ELR (cell line): Measurements from ENCODE around the gene LGR5.
A peak's percentile ranks its signal among the peaks of the same experiment; 100 is the strongest.

Source experiments
- DNase-seq: peaks from one replicate; pipeline ENCODE4 v3.0.0-alpha.2; 2015; ENCODE audit warnings: low read depth

LGR5 gene, protein sequence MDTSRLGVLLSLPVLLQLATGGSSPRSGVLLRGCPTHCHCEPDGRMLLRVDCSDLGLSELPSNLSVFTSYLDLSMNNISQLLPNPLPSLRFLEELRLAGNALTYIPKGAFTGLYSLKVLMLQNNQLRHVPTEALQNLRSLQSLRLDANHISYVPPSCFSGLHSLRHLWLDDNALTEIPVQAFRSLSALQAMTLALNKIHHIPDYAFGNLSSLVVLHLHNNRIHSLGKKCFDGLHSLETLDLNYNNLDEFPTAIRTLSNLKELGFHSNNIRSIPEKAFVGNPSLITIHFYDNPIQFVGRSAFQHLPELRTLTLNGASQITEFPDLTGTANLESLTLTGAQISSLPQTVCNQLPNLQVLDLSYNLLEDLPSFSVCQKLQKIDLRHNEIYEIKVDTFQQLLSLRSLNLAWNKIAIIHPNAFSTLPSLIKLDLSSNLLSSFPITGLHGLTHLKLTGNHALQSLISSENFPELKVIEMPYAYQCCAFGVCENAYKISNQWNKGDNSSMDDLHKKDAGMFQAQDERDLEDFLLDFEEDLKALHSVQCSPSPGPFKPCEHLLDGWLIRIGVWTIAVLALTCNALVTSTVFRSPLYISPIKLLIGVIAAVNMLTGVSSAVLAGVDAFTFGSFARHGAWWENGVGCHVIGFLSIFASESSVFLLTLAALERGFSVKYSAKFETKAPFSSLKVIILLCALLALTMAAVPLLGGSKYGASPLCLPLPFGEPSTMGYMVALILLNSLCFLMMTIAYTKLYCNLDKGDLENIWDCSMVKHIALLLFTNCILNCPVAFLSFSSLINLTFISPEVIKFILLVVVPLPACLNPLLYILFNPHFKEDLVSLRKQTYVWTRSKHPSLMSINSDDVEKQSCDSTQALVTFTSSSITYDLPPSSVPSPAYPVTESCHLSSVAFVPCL

DNA sequence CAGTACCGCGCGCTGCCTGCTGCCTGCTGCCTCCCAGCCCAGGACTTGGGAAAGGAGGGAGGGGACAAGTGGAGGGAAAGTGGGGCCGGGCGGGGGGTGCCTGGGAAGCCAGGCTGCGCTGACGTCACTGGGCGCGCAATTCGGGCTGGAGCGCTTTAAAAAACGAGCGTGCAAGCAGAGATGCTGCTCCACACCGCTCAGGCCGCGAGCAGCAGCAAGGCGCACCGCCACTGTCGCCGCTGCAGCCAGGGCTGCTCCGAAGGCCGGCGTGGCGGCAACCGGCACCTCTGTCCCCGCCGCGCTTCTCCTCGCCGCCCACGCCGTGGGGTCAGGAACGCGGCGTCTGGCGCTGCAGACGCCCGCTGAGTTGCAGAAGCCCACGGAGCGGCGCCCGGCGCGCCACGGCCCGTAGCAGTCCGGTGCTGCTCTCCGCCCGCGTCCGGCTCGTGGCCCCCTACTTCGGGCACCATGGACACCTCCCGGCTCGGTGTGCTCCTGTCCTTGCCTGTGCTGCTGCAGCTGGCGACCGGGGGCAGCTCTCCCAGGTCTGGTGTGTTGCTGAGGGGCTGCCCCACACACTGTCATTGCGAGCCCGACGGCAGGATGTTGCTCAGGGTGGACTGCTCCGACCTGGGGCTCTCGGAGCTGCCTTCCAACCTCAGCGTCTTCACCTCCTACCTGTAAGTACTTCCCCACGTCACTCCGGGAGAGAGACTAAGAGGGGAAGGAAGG, at the start of gene LGR5:
TSS of gene LGR5 (plus strand) at position 186 of the 732 bp plus-strand sequence. CDS start at position 469, 283 bp downstream.
- peak; percentile 31 for DNase-seq

DNA sequence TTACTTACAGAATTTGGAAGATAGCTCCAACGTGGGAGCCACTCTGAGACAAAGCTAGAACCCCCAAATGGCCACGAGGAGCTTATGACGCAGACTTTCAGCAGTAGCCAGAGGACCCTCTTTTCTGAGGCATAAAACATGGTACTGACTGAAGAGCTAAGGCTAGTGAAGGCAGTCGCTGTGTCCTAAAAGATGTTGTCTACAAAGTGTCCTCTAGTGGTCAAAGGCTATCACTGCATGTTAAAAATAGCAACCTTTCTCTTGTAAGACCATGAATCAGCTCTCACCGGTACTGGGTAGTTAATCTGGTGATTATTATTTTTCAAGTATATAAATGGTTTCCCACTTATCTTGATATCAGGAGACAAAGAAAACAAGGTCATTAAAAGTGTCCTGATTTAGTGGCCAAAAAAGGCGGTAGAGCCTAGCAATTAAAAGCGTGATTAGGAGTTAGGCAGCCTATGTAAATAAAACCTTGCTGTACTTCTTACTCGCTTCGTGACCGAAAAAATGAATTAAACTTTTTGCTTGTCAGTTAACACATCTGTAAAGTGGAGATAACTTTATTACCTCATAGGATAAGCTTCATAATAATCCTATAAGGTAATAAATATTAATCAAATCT, 47.0 kb upstream of the LGR5 start:
- DNase-seq, result peak; percentile 76

DNA sequence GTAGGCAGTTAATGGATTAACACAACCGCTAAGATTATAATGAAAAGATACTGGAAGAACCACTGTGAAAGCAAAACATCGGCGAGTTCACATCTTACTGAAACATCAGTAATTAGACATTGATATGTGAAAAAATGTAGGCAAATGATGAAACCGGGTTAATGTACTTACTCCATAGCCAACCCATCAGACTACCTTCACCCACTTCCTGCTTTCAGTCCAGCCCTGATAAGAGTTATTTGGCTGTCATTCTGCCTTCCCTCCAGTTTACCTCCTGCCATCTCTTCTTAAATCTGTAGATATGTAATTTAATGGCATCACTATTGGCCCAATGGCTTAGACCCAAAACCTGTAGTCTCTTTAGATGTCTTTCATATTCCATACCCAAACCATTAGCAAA, 46.0 kb upstream of the LGR5 start:
- DNase-seq, result no peak

DNA sequence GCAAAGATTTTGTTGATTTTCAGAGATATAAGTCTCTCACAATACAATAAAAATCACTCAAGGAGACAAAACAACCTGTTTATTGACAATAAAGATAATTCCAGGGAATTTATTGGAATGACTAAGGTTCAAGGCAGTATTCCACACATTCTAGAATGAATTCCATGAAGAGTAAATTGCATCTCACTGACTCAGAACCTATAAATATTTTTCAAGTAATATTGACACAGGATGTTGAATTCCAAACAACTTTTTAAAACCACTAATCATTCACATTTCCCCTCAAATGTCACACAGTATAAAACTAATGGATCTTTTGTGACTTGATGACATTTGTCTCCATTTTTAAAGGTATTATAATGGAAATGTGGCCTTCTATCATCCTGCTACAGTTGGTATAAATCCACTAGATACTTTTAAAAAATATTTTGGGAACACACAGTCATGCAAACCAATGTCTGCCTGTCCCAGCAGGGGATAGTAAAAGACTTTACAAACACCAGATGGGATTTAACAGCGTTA, 42.1 kb upstream of the LGR5 start:
- DNase-seq, result peak; percentile 68

DNA sequence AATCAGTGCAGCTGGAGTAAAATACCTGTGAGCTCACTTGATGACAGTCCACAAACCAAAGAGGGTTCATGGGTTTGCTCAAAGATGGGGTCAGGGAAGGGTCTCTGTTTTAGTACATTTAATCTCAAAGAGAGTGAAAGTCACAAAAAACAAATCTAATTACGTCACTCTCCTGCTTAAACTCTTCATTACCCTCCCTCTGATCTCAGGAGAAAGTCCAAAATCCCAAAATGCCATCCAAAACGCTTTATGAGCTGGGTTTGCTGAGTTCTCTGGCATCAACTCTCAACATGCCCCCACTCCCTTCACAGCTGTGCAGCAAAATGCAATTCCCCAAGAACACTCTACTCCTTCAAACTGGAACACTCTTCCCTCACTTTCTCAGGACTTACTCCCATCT, 40.4 kb upstream of the LGR5 start:
- no peak for DNase-seq

DNA sequence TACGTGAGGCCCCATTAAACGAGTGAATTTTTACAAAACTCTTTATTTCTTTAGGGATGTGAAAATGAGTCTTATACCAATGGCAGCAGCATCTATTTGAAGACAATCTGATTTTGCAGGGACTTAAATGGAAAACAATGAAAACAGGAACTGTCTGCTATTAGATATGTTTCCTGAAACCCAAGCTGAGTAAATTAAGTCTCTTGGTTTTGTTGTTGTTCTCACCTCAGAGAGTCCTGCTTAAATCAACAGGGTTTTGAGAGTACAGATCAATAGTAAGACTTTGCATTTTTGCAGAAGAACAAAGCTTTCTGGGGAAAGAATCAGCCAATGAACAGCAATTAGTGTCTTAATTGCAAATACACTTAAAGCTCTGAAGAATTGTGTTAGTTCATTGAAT, 39.1 kb upstream of the LGR5 start:
- DNase-seq, result no peak

DNA sequence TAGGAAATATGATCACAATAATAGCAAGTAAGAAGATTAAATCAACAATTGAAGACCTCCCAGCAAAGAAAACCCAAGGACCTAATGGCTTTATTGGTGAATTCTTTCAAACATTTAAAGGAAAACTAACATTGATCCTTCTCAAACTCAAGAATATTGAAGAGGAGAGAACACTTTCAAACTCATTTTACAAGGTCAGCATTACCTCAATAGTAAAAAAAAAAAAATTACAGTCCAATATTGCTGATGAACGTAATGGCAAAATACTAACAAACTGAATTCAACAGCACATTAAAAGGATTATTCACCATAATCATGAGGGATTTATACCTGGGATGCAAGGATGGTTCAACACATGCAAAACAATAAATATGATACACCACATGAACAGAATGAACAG, 33.7 kb upstream of the LGR5 start:
- DNase-seq, result no peak

DNA sequence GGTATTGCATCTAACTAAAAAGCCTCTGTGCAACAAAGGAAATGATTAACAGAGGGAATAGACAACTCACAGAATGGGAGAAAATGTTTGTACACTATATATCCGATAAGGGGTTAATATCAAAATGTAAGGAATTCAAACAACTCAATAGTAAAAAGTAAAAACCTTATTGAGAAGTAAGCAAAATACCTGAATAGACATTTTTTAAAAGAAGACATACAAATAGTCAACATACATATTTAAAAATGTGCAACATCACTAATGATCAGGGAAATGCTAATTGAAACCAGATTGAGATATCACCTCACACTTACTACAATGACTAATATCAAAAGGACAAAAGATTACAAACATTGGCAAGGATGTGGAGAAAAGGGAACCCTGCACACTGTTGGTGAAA, 31.9 kb upstream of the LGR5 start:
- DNase-seq, result no peak

DNA sequence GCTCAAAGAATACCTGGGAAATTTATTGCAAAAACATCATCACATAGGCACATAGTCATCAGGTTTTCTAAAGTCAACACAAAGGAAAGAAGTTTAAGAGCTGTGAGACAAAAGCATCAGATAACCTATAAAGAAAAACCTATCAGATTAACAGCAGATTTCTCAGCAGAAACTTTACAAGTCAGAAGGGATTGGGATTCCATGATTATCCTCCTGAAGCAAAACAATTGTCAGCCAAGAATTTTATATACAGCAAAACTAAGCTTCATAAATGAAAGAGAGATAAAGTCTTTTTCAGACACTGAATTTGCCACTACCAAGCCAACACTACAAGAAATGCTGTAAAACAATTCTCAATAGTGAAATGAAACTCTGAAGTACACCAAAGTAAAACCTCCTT, 28.8 kb upstream of the LGR5 start:
- no peak for DNase-seq

DNA sequence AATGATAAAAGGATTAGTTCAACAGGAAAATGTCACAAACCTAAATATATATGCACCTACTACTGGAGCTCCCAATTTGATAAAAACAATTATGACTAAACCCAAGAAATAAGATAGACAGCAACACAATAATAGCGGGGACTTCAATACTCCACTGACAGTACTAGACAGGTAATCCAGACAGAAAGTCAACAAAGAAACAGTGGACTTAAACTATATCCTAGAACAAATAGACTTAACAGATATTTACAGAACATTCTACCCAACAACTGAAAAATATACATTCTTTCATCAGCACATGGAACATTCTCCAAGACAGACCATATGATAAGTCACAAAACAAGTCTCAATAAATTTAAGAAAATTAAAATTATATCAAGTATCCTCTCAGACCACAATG, 28.0 kb upstream of the LGR5 start:
- DNase-seq, result no peak

DNA sequence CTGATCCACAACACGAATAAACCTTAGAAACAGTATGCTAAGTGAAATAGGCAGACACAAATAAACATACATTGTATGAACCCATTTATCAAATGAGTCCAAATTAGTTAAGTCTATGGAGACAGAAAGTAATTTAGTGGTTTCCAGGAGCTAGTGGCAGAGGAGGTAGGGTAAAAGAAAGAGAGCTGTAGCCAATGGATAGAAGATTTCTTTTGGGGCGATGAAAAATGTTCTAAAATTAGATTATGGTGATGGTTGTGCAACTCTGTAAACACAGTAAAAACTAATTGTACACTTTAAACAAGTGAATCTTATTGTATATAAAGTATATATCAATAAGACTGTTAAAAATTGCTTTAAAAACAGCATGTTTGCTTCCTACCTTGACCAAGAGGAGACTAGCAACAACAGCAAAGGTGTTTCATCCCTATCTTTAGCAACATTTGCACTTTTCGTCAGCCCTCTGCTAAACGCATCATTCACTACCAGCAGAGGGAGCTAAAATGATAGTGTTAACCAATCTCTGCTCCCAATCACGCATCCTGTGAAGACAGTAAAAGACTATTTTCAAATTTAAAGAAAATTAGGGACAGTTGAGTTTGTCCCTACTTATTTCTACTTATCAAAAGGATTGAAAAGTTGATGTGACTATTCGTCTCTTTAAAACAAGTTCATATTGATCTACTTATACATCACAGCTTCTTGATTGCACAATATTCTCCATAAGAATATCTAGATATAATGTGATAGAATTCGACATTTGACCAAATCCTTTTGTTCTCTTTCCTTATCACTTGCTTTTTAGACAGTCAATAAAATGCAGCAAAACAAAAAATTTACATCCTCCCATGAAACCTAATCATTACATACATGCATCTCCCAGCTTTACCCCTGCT, 24.0 kb upstream of the LGR5 start:
- DNase-seq, result peak; percentile 76

DNA sequence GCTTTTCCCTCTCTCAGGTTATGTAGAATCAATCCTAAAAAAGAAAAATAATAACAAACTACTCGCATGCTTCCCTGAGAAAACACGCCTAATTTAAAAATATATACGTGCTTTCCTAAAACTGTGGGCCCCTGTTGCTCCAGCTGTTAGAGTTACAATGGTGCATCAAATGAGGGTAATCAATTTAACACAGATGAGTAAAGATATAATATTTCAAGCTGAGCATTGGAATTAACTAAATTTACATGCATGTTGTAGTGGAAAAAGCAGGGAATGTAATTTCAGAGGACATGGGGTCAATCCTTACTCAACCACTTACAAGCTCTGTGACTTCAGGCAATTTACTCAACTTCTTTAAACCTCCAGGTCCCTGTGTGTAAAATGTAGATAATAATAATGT, 22.4 kb upstream of the LGR5 start:
- no peak for DNase-seq

DNA sequence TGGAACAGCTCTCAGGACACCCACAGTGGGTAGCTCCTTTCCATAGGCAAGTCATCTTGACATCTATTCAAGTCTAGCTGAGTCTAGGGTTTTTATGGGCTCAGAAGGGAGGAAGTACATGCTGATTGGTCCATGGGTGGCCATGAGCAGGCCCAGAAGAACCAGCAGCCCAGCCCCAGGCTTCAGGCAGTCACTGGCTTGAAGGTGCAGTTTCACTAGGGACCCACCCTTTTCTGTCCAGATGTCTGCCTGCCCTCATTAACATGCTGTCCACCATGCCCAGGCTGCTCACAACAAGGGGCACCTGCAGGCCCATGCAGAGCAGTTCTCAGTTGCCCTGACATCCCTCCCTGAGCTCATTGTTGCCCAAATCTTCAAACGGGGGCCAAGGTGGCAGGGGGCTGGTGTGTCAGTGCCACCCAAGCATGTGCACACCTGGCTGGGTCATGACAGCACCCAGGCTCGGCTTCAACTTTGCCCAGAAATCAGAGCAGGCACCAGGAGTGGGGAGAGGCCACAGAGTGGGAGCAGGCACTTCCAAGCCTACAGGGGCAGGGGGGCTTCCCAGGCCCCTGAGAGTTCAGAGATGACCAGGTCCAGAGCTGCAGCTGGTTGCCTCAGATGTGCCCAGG, 18.7 kb upstream of the LGR5 start:
- no peak for DNase-seq

DNA sequence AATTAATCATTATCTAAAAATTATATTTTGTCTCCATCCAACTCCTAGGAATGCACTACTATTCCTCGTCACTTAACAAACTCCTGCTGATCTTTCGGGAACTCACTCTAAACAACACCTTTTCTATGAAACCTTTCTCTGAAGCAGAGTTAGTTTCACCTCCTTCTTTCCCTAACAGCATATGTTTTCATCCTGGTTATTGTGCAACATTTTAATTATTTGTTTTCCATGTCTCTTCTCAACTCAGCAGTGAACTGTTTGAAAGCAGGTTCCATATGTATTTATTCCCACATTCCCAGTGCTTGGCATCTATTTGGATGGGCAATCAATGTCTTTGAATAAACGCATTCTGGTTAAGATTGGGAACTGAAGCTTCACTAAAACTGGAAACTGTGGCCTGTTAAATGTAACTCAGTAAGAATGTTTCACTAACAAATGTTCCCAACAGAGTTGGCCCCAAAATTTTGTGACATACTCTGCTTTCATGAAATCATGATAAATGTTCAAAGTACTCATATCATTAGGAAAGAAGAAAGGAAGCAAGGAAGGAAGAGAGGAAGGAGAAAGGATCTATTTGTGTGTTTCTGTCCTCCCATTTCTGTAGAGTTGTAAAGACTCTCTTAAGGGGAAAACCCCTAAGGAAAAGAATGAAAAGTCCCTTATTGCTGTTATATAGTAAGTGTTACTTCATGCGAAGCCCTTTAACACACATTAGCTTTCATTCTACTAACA, 13.9 kb upstream of the LGR5 start:
- no peak for DNase-seq

DNA sequence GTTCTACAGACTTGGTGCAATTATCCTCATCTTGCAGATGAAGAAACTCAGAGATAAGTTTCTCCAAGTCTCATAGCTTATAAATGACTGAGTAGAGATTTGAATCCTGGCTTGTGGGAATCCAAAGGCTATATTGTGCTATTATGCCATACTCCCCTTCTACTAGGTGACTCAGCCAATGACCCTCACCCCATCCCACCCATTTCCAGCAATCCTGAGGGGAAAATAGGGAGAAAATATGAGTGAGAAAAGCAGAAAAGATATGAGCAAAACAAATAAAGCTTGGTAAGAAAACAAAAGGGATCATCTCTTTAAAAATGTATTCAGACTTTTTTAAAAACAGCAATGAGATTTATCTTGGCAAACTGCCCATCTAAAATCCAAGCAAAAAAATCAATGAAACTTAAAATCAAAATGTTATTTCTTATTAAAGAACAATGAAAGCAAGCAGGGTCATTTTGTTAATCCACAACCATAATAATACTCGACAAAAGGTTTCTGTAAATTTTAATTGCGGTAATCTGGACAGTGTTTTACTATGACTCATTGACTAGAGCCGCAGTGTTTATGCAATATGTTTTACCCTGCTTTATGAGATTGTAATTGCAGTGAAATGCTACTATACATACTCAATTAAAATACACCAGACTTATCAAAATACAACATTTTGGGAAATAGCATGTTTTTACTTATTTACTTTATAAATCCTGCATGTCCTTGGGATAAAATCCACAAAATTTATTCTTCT, 13.1 kb upstream of the LGR5 start:
- DNase-seq, result peak; percentile 41

DNA sequence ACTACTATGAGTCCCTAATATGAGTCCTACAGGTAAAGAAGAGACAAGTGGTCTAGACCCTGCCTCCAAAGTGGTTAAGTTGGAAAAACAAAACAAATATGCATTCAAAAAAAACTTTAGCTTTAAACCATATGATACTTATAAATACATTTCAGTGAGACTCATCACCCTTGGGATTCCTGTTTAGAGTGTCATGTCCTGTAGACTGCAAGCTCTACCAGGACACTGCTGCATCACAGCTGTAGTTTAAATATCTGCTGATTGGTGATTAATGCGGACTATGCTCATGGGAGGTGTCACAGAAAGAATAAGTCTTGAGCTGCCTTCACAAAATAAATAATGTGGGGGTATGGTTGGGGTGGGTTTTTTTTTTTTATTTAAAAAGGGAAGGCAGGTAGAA, 8.8 kb upstream of the LGR5 start:
- peak; percentile 43 for DNase-seq

DNA sequence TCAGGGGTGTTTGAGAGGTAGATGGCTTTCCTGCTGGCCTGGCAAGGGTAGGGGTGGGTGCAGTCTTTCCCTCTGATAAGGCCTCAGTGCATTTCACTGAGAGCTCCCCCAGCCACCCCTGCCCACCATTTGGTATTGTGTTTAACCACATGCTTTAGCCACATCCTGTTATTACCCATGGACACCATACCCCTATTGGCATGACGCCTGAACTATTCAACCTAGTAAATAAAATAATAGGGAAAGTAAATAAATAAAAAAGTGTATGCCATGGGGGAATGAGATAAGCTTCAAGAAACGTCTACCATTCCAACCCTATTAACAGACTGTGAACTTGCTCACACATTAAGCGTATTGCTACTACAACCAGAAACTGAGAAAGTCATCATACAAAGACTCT, 7.6 kb upstream of the LGR5 start:
- no peak for DNase-seq

DNA sequence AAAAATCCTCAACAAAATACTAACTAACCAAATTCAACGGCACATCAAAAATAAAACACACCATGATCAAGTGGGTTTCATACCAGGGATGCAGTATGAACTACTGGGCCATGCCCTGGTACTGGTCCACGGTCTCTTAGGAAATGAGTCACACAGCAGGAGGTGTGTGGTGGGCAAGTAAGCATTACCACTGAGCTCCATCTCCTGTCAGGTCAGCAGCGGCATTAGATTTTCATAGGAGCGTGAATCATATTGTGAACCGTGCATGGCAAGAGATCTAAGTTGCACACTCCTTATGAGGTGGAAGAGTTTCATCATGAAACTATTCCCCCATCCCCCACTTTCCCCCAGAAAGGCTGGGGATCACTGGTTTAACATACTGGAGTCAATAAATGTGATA, 6.7 kb upstream of the LGR5 start:
- DNase-seq, result peak; percentile 28

DNA sequence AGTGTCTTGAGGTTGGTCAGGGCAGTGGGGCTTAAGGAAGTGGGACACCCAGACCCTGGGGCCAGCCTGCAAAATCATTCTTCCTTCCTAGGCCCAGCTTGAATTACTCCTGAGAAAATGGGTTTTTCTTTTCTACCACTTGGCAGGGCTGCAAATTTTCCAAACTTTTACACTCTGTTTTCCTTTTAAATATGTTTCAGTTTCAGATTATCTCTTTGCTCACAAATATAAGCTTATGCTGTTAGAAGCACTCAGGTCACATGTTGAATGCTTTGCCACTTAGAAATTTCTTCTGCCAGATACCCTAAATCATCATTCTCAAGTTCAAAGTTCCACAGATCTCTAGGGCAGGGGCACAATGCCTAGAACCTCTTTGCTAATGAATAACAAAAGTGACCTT, 2.9 kb upstream of the LGR5 start:
- DNase-seq, result no peak
